Cardiac muscle cell (in vitro differentiated cells and primary cell): Measurements from ENCODE around the gene ZNF689. TPM values are rescaled to one million over a fixed set of nuclear protein-coding genes. Genes with fewer than 3 reads are reported as not detected.

Source experiments
- DNase-seq, 2 donors: peaks; one replicate each; pipeline versions ENCODE4 v3.0.0 to v3.0.0-alpha.2; 2010 to 2017; ENCODE audit warnings: low read depth in 1 of 2, low spot score in 1 of 2
- H3K27ac ChIP-seq: fragments of 200-600 bp; sonication (generic); 2 replicates; pipeline ENCODE4 v1.5.1; 2016
- H3K27me3 ChIP-seq: fragments of 200-600 bp; sonication (generic); 2 replicates; pipeline ENCODE4 v1.6.0; 2016; ENCODE audit warnings: control low read depth
- H3K36me3 ChIP-seq: fragments of 200-600 bp; sonication (generic); 2 replicates; pipeline ENCODE4 v1.5.1; 2016; ENCODE audit warnings: control low read depth
- H3K4me1 ChIP-seq: fragments of 200-600 bp; sonication (generic); 2 replicates; pipeline ENCODE4 v1.8.1; 2017; ENCODE audit warnings: low read depth, mild to moderate bottlenecking, mixed run types
- H3K4me3 ChIP-seq: fragments of 200-600 bp; sonication (generic); 2 replicates; pipeline ENCODE4 v1.5.1; 2016; ENCODE audit warnings: mild to moderate bottlenecking
- H3K9me3 ChIP-seq: fragments of 200-600 bp; sonication (generic); 2 replicates; pipeline ENCODE4 v1.5.1; 2017; ENCODE audit warnings: low read depth, mild to moderate bottlenecking, control low read depth
- polyA plus RNA-seq: library from polyadenylated mRNA; unstranded; fragments of >200 nt; fragmentation: Nextera tagmentation; extraction: Ambion mirVana; gene quantifications from 2 replicates; pipeline ENCODE4 v1.2.1, GENCODE V29; 2016
- total RNA-seq: library from RNA; depleted of rRNA; stranded (reverse); fragments of >200 nt; gene quantifications from 2 replicates; pipeline ENCODE4 v1.2.3, GENCODE V29; 2016
- TF ChIP-seq, protein P1 (sequence below): IDR thresholded peaks from 2 replicates; pipeline ENCODE4 v1.5.1; 2012; ENCODE audit warnings: low read depth, mild to moderate bottlenecking, low read length

The ZNF689 gene
- total and polyA plus RNA-seq, 2 experiments from 2014 or later = 11.3 to 19.5 TPM

DNA sequence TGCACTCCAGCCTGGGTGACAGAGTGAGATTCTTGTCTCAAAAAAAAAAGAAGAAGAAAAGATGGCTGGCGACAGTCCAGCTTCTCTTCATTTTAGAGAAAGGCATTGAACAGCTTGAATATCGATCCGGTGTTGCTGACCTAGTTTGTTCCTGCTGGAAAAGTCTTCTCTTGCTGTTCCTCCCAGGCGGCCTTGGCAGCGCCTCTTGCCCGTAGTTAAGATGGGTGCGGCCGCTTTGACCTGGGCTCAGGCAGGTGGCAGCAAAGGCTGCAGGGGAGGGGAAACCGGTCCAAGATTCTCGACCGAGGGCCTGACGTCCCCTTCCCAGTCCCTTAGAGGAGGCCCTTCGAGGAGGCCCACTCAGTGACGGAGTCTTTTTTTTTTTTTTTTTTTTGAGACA is 48.2 kb downstream of the ZNF689 start:
- no peak for DNase-seq
- Histone ChIP-seq H3K4me1 (peaks cover 4% of the 10 kb centered on the region), H3K4me3 (no peak overlapping the region), H3K27me3 (no peaks in the 10 kb centered on the region), H3K27ac (no peak overlapping the region), H3K36me3 (no peaks in the 10 kb centered on the region), H3K9me3 (no peaks in the 10 kb centered on the region)
- TF ChIP-seq, protein P1, sequence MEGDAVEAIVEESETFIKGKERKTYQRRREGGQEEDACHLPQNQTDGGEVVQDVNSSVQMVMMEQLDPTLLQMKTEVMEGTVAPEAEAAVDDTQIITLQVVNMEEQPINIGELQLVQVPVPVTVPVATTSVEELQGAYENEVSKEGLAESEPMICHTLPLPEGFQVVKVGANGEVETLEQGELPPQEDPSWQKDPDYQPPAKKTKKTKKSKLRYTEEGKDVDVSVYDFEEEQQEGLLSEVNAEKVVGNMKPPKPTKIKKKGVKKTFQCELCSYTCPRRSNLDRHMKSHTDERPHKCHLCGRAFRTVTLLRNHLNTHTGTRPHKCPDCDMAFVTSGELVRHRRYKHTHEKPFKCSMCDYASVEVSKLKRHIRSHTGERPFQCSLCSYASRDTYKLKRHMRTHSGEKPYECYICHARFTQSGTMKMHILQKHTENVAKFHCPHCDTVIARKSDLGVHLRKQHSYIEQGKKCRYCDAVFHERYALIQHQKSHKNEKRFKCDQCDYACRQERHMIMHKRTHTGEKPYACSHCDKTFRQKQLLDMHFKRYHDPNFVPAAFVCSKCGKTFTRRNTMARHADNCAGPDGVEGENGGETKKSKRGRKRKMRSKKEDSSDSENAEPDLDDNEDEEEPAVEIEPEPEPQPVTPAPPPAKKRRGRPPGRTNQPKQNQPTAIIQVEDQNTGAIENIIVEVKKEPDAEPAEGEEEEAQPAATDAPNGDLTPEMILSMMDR = no peak

DNA sequence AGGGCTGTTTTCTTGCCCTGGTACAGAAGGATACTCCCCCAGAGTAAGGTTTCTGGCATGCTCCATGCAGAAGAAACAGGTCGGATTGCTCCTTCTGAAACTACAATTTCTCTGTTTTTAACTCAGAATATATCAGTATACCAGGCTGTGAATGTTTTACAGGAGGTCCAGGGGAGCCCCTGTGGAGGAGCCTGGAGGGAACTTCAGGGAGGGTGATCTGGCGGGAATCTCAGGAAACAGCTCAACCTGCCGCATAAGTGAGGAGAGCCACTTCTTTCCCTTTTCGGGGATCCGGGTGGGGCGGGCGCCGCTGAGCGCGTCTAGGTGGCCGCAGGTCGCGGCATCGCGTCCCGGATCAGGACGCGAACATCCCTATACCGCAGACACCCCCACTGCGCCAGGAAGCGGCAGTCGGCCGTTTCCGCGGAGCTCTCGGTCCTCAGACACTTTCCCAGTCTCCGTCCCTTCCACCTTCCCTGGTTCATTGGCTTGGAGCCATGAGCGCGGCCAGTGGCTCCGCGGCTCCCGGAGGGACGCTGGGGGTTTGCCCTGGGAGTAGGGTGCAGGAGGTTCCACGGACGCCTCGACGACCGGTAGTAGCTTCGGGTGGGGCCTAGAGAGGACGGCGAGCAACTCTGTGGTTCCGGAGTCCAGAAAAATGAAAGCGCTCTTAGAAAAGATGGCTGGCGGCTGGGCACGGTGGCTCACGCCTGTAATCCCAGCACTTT is 48.9 kb downstream of the ZNF689 start:
- DNase-seq = no peak
- Histone ChIP-seq H3K27ac (no peak overlapping the region), H3K4me1 (peaks cover 7% of the 10 kb centered on the region)

DNA sequence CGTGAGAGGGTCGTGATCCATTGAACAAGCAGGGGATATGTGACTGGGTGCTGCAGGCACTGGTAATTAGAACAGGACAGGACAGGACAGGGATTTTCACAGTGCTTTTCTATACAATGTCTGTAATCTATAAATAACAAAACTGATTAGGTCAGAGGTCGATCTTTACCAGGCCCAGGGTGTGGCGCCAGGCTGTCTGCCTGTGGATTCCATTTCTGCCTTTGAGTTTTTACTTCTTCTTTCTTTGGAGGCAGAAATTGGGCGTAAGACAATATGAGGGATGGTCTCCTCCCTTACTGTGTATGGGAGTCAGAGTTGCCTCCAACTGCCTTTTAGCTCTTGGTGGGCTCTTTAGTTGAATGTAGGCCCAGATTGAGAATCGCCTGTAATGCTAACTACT is 50.5 kb downstream of the ZNF689 start:
- H3K4me3 ChIP-seq = no peak overlapping the region
- H3K27me3 ChIP-seq = no peaks in the 10 kb centered on the region
- H3K27ac ChIP-seq = peak overlapping the region; percentile 94
- peaks cover 8% of the 10 kb centered on the region for H3K36me3 ChIP-seq
- H3K9me3 ChIP-seq = no peaks in the 10 kb centered on the region
- DNase-seq = no peak
- TF ChIP-seq, protein P1 = no peak
- H3K4me1 ChIP-seq = peaks cover 10% of the 10 kb centered on the region

More for the DNA sequence above, 48.9 kb downstream of the ZNF689 start:
- Histone ChIP-seq H3K9me3 (no peaks in the 10 kb centered on the region), H3K36me3 (no peaks in the 10 kb centered on the region), H3K4me3 (no peak overlapping the region), H3K27me3 (no peaks in the 10 kb centered on the region)
- TF ChIP-seq, protein P1 = no peak

DNA sequence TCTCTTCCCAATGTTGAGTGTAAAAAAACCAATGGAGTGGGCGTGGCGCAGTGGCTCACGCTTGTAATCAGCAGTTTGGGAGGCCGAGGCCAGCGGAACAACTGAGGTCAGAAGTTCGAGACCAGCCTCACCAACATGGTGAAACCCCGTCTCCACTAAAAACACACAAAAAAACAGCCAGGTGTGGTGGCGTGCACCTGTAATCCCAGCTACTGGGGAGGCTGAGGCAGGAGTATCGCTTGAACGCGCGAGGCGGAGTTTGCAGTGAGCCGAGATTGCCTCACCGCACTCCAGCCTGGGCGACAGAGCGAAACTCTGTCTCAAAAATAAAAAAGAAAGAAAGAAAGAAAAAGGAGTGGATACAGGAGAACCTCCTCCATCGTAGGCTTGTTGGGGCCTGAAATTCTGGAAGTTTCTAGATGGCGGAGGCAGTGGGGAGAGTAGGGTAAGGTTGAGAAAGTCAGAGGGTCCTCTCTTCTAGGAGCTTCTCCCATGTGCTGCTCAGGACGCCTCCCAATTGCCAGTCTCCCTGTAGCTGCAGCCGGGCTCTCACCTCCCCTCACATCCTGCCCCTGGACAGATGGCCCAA is 51.3 kb downstream of the ZNF689 start:
- Histone ChIP-seq H3K4me3 (no peak overlapping the region), H3K27ac (peak overlapping the region; percentile 94), H3K9me3 (no peaks in the 10 kb centered on the region), H3K4me1 (peaks cover 10% of the 10 kb centered on the region), H3K36me3 (peaks cover 11% of the 10 kb centered on the region), H3K27me3 (no peaks in the 10 kb centered on the region)
- TF ChIP-seq, protein P1 = no peak
- no peak for DNase-seq

DNA sequence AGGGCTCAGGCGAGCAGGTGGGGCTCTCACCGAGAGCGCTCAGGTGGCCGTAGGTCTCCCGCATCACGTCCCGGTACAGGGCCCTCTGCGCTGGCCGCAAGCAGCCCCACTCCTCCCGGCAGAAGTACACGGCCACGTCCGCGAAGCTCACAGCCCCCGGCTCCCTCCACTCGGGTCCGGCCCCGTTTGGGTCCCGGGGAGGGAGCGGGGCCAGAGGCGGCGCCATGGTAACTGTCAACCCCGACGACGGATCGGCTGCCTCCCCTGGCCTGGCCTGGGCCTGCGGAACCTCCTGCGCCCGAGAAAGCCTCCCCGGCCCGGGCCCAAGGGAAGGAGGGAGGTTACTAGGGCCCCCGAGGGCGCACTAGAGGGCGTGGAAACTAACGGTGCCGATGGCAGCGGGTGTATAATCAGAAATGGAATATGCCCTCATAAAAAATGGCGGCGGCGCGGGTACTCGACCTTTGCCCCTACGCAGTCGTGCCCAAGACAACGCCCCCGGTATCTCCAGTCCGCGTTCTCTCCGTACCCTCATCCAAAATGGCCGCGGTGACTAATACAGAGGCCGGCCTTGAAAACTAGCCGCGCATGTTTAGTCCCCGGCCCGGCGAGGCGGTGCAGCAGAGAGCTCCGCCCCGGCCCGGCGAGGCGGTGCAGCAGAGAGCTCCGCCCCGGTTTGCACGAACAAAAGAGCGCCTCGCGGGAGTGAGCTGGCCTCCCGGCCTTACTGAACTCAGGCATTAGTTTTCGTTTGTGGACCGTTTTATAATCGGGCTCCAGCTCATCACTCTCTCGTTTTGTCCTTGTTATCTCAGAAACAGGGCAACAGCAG is 52.0 kb downstream of the ZNF689 start, which contains the start of gene ZNF764:
Gene ZNF764 (minus strand): TSS at position 418 of the 832 bp plus-strand sequence. CDS start 192 bp downstream, at position 226.
- DNase-seq = peak; percentile 96 to 99
- Histone ChIP-seq H3K4me1 (peaks cover 11% of the 10 kb centered on the region), H3K36me3 (peaks cover 11% of the 10 kb centered on the region), H3K4me3 (peak within 1 kb of the TSS; percentile 47), H3K9me3 (no peaks in the 10 kb centered on the region), H3K27ac (peak within 1 kb of the TSS; percentile 94), H3K27me3 (no peaks in the 10 kb centered on the region)
- TF ChIP-seq, protein P1 = no peak
